Activated B cell treated with CpG ODN at 0.5 μM for 24 hours (primary cell): ENCODE measurements around the gene SOWAHD. TPM values are rescaled to one million over a fixed set of nuclear protein-coding genes. Genes with fewer than 3 reads are reported as not detected.
"Not testable (repeated sequence)": the region's sequence is repeated elsewhere in the genome, so short reads cannot be mapped to it uniquely, and the experiment has no call there.

Experiments
- ATAC-seq: fragments of 200-7000 bp; cut with Tn5 transposase; one replicate; pipeline ENCODE4 v1.10.0; 2021; ENCODE audit warnings: low read depth, mild to moderate bottlenecking, moderate library complexity
- CTCF ChIA-PET: fragments of 350-600 bp; sonication (Branson Sonifier 250); formaldehyde crosslinking; loops from one replicate; lab custom pipeline; 2021; ENCODE audit warnings: antibody characterized with exemption; lab: Charles Lee
- POLR2A ChIA-PET: fragments of 350-600 bp; sonication (Branson Sonifier 250); formaldehyde crosslinking; loops from one replicate; lab custom pipeline; 2021; ENCODE audit warnings: antibody characterized with exemption; lab: Charles Lee
- DNase-seq: peaks from one replicate; pipeline ENCODE4 v3.0.0; 2022
- H3K27ac Mint-ChIP-seq: one replicate; pipeline ENCODE4 v1.8.0; 2020; ENCODE audit warnings: mixed read lengths
- H3K27me3 Mint-ChIP-seq: one replicate; pipeline ENCODE4 v1.8.0; 2021; ENCODE audit warnings: mixed read lengths
- H3K36me3 Mint-ChIP-seq: one replicate; pipeline ENCODE4 v1.8.0; 2021; ENCODE audit warnings: low read depth, mixed read lengths
- H3K4me1 Mint-ChIP-seq: one replicate; pipeline ENCODE4 v1.8.0; 2021; ENCODE audit warnings: mixed read lengths
- H3K4me3 Mint-ChIP-seq: one replicate; pipeline ENCODE4 v1.8.0; 2020; ENCODE audit warnings: mild to moderate bottlenecking, mixed read lengths
- H3K9me3 Mint-ChIP-seq: one replicate; pipeline ENCODE4 v1.8.0; 2020; ENCODE audit warnings: mixed read lengths
- intact Hi-C: fragments of 100-400 bp; cut with micrococcal nuclease; formaldehyde crosslinking; loops from one replicate; pipeline ENCODE4 v1.15.1; 2024
- total RNA-seq: library from RNA; stranded (reverse); gene quantifications from 2 replicates; pipeline ENCODE4 v1.2.3, GENCODE V29; 2022
- TF ChIP-seq, protein P1 (sequence below): fragments of 200-600 bp; IDR thresholded peaks from one replicate; pipeline ENCODE4 v1.8.0; 2022; ENCODE audit warnings: antibody characterized with exemption, mild to moderate bottlenecking

SOWAHD gene
- total RNA-seq, 1 donor from 2014 or later = 9.9 TPM

DNA sequence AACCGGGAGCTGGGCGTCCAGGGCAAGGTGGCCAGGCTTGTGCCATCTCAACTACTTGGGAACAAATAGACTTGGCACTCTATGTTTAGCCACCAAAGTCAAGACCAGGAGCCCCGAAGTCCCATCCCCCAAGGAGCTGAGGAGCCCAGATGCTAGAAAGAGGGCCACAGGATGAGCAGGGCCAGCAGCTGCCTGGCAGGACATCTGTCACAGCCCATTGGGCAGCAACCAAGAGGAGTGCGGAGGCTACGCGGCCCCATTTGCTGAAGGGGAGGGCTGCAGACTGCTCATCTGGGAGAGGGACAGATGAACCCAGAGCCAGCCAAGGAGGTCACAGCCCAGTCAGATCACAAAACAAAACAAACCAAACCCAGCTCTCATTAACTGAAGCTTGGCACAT lies 22.9 kb upstream of the SOWAHD start:
- Mint-ChIP-seq H3K4me3 (no peak overlapping the region), H3K27me3 (no peaks in the 10 kb centered on the region), H3K4me1 (no peaks in the 10 kb centered on the region), H3K27ac (no peak overlapping the region), H3K9me3 (no peaks in the 10 kb centered on the region), H3K36me3 (no peaks in the 10 kb centered on the region)
- TF ChIP-seq, protein P1, sequence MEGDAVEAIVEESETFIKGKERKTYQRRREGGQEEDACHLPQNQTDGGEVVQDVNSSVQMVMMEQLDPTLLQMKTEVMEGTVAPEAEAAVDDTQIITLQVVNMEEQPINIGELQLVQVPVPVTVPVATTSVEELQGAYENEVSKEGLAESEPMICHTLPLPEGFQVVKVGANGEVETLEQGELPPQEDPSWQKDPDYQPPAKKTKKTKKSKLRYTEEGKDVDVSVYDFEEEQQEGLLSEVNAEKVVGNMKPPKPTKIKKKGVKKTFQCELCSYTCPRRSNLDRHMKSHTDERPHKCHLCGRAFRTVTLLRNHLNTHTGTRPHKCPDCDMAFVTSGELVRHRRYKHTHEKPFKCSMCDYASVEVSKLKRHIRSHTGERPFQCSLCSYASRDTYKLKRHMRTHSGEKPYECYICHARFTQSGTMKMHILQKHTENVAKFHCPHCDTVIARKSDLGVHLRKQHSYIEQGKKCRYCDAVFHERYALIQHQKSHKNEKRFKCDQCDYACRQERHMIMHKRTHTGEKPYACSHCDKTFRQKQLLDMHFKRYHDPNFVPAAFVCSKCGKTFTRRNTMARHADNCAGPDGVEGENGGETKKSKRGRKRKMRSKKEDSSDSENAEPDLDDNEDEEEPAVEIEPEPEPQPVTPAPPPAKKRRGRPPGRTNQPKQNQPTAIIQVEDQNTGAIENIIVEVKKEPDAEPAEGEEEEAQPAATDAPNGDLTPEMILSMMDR = no peak
- ChIA-PET POLR2A (no interaction called here), CTCF (no interaction called here)
- no peak for ATAC-seq
- no peak for DNase-seq
- intact Hi-C loops = no loop called here

DNA sequence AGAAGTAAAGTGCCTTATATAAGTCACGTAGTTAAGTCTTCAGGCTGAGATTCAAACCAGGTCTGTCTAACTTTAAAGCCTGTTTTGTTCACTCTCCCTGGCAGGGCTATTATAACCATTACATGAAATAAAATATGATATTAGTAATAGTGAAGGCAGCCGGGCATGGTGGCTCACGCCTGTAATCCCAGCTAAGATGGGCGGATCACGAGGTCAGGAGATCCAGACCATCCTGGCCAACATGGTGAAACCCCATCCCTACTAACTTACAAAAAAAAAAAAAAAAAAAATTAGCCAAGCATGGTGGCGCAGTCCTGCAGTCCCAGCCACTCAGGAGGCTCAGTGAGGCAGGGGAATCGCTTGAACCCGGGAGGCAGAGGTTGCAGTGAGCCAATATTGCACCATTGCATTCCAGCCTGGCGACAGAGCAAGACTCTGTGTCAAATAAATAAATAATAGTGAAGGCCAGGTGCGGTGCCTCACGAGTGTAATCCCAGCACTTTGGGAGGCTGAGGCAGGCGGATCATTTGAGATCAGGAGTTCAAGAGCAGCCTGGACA lies 22.1 kb upstream of the SOWAHD start:
- ATAC-seq (no peak), DNase-seq (no peak)
- Mint-ChIP-seq H3K27me3 (no peaks in the 10 kb centered on the region), H3K9me3 (no peaks in the 10 kb centered on the region), H3K36me3 (no peaks in the 10 kb centered on the region), H3K27ac (no peak overlapping the region), H3K4me1 (no peaks in the 10 kb centered on the region), H3K4me3 (no peak overlapping the region)
- ChIA-PET CTCF (no interaction called here), POLR2A (interaction anchor here (0.5 kb wide), 1 partner anchor 92 kb away, joined by 3 read pairs; no protein-coding TSS in a partner anchor)
- intact Hi-C loops = no loop called here
- TF ChIP-seq, protein P1 = no peak

DNA sequence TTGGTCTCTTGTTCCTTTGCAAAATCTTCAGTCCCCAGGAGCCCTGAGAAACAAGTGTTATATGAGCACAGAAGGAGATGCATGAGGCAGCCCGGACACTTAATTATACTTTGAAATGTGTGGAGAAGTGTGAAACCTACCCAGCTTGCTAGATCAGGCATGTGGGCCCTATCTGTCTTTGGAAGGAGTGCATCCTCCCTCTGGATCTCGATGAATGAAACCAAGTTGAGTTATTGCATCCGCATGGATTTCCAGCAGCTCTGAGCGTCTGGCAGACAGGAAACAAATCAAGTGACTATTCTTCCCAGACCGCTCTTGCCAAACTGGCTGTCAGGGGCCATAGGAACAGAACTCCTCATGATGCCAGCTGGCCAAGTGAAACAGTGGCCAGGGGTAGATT lies 19.6 kb upstream of the SOWAHD start:
- no peaks in the 10 kb centered on the region for H3K4me1 Mint-ChIP-seq
- POLR2A ChIA-PET = no interaction called here
- TF ChIP-seq, protein P1 = no peak
- H3K27ac Mint-ChIP-seq = no peak overlapping the region
- intact Hi-C loops = no loop called here
- H3K36me3 Mint-ChIP-seq = no peaks in the 10 kb centered on the region
- no peak overlapping the region for H3K4me3 Mint-ChIP-seq
- no peaks in the 10 kb centered on the region for H3K9me3 Mint-ChIP-seq
- CTCF ChIA-PET = interaction anchor here (1.3 kb wide), 1 partner anchor 15 kb away, joined by 3 read pairs; no protein-coding TSS in a partner anchor
- no peak for DNase-seq
- no peak for ATAC-seq
- no peaks in the 10 kb centered on the region for H3K27me3 Mint-ChIP-seq

DNA sequence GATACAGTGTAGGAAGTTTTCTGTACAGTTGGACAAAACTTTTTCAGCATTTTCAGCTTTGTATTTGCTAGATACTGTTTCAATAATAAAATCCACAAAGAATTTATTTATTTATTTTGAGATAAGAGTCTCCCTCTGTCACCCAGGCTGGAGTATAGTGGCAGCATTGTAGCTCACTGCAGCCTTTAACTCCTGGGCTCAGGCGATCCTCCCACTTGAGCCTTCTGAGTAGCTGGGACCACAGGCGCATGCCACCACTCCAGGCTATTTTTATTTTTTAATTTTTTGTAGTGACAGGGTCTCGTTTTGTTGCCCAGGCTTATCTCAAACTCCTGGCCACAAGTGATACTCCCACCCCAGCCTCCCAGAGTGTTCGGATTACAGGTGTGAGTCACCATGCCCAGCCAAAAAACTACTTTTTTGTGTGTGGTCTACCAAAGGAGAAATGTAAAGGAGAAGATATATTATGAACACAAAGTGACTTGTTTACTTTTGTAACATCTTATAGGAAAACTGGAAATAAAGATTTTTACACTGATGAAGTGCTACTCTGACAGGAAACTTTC lies 13.0 kb upstream of the SOWAHD start:
- ChIA-PET CTCF (interaction anchor here (0.6 kb wide), 1 partner anchor 293 kb away, joined by 3 read pairs; no protein-coding TSS in a partner anchor), POLR2A (interaction anchor here (0.6 to 1.1 kb wide), 3 partner anchors 11 to 56 kb away, joined by 3 to 6 read pairs (median 6); partner anchors contain the start of gene RPL39)
- H3K4me3 Mint-ChIP-seq = no peak overlapping the region

DNA sequence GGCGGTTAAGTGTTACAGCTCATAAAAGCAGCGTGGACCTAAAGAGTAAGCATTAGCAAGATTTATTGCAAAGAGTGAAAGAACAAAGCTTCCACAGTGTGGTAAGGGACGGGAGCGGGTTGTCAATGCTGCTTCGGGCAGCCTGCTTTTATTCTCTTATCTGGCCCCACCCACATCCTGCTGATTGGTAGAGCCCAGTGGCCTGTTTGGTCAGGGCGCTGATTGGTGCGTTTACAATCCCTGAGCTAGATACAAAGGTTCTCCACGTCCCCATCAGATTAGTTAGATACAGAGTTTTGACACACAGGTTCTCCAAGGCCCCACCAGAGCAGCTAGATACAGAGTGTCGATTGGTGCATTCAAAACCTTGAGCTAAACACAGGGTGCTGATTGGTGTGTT lies 8.3 kb upstream of the SOWAHD start:
- H3K27ac Mint-ChIP-seq, H3K36me3 Mint-ChIP-seq, intact Hi-C loops, ATAC-seq, H3K4me3 Mint-ChIP-seq, H3K27me3 Mint-ChIP-seq, POLR2A ChIA-PET, DNase-seq, H3K9me3 Mint-ChIP-seq: not testable (repeated sequence)
- CTCF ChIA-PET = interaction anchor here (1.8 kb wide), 1 partner anchor 21 kb away, joined by 5 read pairs; no protein-coding TSS in a partner anchor
- H3K4me1 Mint-ChIP-seq = peaks cover 15% of the 10 kb centered on the region

More for the DNA sequence above, 13.0 kb upstream of the SOWAHD start:
- TF ChIP-seq, protein P1 = no peak
- Mint-ChIP-seq H3K4me1 (no peaks in the 10 kb centered on the region), H3K36me3 (no peaks in the 10 kb centered on the region), H3K27ac (no peak overlapping the region), H3K27me3 (no peaks in the 10 kb centered on the region), H3K9me3 (no peaks in the 10 kb centered on the region)
- no peak for ATAC-seq
- no peak for DNase-seq
- intact Hi-C loops = no loop called here

DNA sequence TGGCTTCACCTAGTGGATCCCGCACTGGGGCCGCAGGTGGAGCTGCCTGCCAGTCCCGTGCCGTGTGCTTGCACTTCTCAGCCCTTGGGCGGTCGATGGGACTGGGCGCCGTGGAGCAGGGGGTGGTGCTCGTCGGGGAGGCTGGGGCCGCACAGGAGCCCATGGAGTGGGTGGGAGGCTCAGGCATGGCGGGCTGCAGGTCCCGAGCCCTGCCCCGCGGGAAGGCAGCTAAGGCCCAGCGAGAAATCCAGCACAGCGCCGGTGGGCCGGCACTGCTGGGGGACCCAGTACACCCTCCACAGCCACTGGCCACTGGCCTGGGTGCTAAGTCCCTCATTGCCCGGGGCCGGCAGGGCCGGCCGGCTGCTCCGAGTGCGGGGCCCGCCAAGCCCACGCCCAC lies 7.6 kb upstream of the SOWAHD start:
- CTCF ChIA-PET = interaction anchor here (1.8 kb wide), 1 partner anchor 21 kb away, joined by 5 read pairs; no protein-coding TSS in a partner anchor
- H3K27me3 Mint-ChIP-seq, H3K9me3 Mint-ChIP-seq, ATAC-seq, H3K36me3 Mint-ChIP-seq, H3K4me3 Mint-ChIP-seq, H3K27ac Mint-ChIP-seq, intact Hi-C loops, POLR2A ChIA-PET, DNase-seq: not testable (repeated sequence)
- peaks cover 21% of the 10 kb centered on the region for H3K4me1 Mint-ChIP-seq
